ENCODE measurements around the gene AQP12B. TPM values are rescaled to one million over a fixed set of nuclear protein-coding genes. Genes with fewer than 3 reads are reported as not detected.

The AQP12B gene
- total RNA-seq, 4 donors from 2014 or later: not detected

DNA sequence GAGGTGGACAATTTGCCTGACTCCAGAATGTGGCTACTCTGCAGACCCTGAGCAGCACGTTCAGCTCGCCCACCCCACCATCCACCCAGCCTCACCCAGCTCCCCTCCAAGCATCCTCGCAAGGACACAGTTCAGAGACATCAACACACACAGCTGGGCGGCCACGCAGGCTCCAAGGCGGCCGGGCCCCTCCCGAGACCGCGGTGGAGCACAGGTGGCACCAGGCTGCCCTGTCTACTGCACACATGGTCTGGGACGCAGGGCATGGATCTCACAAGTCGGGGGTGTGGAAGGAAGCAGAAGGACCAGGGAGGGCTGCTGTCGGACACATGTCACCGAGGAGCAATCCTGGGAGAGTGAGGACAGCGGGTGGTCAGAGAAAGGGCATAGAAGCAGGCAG lies 45.2 kb upstream of the AQP12B start:
- Histone ChIP-seq H3K4me3 (no peak overlapping the region), H3K9me3 (no peaks in the 10 kb centered on the region), H3K4me1 (no peaks in the 10 kb centered on the region), H3K36me3 (no peaks in the 10 kb centered on the region), H3K27me3 (no peaks in the 10 kb centered on the region), H3K27ac (no peak overlapping the region)
- TF ChIP-seq POLR2A (IDR thresholded peaks at IDR 0.05): no peak
- TF ChIP-seq, protein P1, sequence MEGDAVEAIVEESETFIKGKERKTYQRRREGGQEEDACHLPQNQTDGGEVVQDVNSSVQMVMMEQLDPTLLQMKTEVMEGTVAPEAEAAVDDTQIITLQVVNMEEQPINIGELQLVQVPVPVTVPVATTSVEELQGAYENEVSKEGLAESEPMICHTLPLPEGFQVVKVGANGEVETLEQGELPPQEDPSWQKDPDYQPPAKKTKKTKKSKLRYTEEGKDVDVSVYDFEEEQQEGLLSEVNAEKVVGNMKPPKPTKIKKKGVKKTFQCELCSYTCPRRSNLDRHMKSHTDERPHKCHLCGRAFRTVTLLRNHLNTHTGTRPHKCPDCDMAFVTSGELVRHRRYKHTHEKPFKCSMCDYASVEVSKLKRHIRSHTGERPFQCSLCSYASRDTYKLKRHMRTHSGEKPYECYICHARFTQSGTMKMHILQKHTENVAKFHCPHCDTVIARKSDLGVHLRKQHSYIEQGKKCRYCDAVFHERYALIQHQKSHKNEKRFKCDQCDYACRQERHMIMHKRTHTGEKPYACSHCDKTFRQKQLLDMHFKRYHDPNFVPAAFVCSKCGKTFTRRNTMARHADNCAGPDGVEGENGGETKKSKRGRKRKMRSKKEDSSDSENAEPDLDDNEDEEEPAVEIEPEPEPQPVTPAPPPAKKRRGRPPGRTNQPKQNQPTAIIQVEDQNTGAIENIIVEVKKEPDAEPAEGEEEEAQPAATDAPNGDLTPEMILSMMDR (IDR thresholded peaks at IDR 0.05): no peak
- no peak for DNase-seq
- intact Hi-C loops (cut with DNase I; ENCODE audit: low total_unique reads): no loop called here

DNA sequence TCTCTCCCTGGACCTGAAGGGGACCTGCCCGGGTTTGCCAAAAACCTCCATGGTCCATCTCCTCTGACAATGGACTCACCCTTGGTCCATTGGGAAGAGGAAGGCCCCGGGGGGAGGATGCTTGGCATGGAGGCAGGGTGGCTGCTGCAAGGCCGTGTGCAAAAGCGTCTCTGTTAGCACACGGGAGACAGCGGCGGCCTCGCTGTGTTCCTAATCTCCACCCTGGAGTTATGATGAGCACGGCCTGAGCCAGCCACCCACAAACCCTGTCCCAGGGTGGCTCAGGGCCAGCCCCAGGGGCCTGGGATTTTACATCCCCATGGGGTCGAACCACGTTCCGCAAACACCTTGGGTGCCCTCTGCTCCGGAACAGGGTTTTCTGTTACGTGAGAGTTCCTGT lies 44.8 kb upstream of the AQP12B start:
- no peaks in the 10 kb centered on the region for H3K4me1 ChIP-seq
- H3K36me3 ChIP-seq: no peaks in the 10 kb centered on the region
- no peak overlapping the region for H3K27ac ChIP-seq
- H3K9me3 ChIP-seq: no peaks in the 10 kb centered on the region
- intact Hi-C loops (cut with DNase I; ENCODE audit: low total_unique reads): no loop called here
- H3K27me3 ChIP-seq: no peaks in the 10 kb centered on the region
- no peak overlapping the region for H3K4me3 ChIP-seq
- TF ChIP-seq POLR2A (IDR thresholded peaks at IDR 0.05): no peak
- TF ChIP-seq, protein P1 (IDR thresholded peaks at IDR 0.05): no peak
- no peak for DNase-seq

DNA sequence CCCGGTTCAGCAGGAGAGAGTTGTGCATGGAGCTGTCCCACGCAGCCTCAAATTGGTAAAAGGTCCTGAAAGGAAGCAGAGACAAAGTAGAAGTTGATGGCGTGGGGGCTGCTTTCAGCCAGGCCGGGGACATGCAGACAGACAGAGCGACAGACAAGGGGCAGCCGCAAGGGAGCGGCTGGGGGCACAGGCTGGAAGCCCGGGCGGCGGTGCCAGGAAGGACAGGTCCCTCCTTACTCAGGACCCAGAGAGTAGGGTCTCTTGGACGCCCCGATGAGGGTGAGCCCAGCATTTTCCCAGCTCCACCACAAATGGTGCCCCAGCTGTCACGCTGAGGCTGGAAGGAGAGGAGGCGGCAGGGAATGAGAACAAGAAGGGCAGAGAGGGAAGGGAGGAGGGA lies 44.2 kb upstream of the AQP12B start:
- Histone ChIP-seq H3K9me3 (no peaks in the 10 kb centered on the region), H3K36me3 (no peaks in the 10 kb centered on the region), H3K4me3 (no peak overlapping the region), H3K27me3 (no peaks in the 10 kb centered on the region), H3K4me1 (no peaks in the 10 kb centered on the region), H3K27ac (no peak overlapping the region)
- intact Hi-C loops (cut with DNase I; ENCODE audit: low total_unique reads): no loop called here
- no peak for TF ChIP-seq POLR2A (IDR thresholded peaks at IDR 0.05)
- TF ChIP-seq, protein P1 (IDR thresholded peaks at IDR 0.05): no peak
- DNase-seq: no peak

DNA sequence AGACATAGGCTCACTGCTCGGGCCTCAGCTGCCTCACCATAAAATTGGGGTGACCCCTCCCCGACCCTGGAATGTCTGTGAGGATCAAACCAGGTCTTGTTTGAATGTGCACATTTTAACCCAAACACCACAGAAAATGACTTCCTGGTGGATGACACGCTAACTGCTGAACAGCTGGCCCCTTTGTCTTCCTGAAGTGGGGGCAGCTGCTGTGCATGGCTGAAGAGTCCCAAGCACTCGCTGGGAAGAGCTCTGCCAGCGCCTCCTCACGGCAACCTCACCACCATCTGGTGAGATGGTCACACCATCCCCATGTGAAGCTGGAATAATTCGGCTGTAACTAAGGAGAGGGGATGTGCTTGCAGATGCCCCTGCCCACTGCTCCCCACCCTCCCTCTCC lies 43.0 kb upstream of the AQP12B start:
- Histone ChIP-seq H3K36me3 (no peaks in the 10 kb centered on the region), H3K27ac (no peak overlapping the region), H3K4me3 (no peak overlapping the region), H3K4me1 (no peaks in the 10 kb centered on the region), H3K9me3 (no peaks in the 10 kb centered on the region), H3K27me3 (no peaks in the 10 kb centered on the region)
- DNase-seq: no peak
- intact Hi-C loops (cut with DNase I; ENCODE audit: low total_unique reads): no loop called here
- no peak for TF ChIP-seq POLR2A (IDR thresholded peaks at IDR 0.05)
- TF ChIP-seq, protein P1 (IDR thresholded peaks at IDR 0.05): no peak

DNA sequence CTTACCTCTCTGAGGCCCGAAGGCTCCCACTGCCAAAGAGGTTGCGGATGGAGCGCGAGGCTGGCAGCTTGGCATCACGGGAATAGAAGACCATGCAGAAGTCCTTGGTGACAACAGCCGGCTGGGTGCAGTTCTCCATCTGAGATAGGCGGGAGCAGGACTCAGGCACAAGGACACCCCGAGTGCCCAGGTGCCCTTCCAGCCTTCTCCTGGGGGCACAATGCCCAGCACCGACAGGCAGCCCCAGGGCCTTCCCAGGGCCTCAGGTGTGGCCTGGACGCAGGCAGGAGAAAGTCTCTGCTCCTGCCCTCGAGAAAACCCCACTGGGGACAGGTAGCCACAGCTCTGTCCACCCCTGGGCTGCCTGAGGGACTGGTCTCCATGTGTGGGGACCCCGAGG lies 42.6 kb upstream of the AQP12B start:
- TF ChIP-seq, protein P1 (IDR thresholded peaks at IDR 0.05): no peak
- no peak for TF ChIP-seq POLR2A (IDR thresholded peaks at IDR 0.05)
- H3K4me1 ChIP-seq: no peaks in the 10 kb centered on the region
- intact Hi-C loops (cut with DNase I; ENCODE audit: low total_unique reads): no loop called here

More for the DNA sequence above, 42.6 kb upstream of the AQP12B start:
- H3K9me3 ChIP-seq: no peaks in the 10 kb centered on the region
- no peak overlapping the region for H3K27ac ChIP-seq
- H3K36me3 ChIP-seq: no peaks in the 10 kb centered on the region
- no peak overlapping the region for H3K4me3 ChIP-seq
- no peak for DNase-seq
- no peaks in the 10 kb centered on the region for H3K27me3 ChIP-seq

Measured in uterus (tissue), 4 donors.